Loucy (cell line): ENCODE results near the gene TMTC2.

Source experiments
- H2AFZ ChIP-seq: fragments of 200-600 bp; sonication (generic); 2 replicates; pipeline ENCODE4 v1.6.0; 2016; ENCODE audit warnings: antibody characterized with exemption, mild to moderate bottlenecking, low read length, moderate library complexity
- H3F3A ChIP-seq: fragments of 200-600 bp; 2 replicates; pipeline ENCODE4 v1.6.0; 2016; ENCODE audit warnings: antibody characterized with exemption, low read depth, mild to moderate bottlenecking
- H3K27me3 ChIP-seq: fragments of 200-600 bp; sonication (generic); 2 replicates; pipeline ENCODE4 v1.6.1; 2014; ENCODE audit warnings: low read length, mild to moderate bottlenecking; ENCODE audit not compliant: insufficient read depth, poor library complexity, severe bottlenecking
- H3K36me3 ChIP-seq: fragments of 200-600 bp; sonication (generic); 2 replicates; pipeline ENCODE4 v1.6.1; 2016; ENCODE audit warnings: low read length; ENCODE audit not compliant: insufficient read depth
- H3K4me1 ChIP-seq: fragments of 200-600 bp; sonication (generic); 2 replicates; pipeline ENCODE4 v1.5.1; 2014; ENCODE audit warnings: low read length, mild to moderate bottlenecking; ENCODE audit not compliant: insufficient read depth, poor library complexity, severe bottlenecking
- H3K4me2 ChIP-seq: fragments of 200-600 bp; sonication (generic); 2 replicates; pipeline ENCODE4 v1.6.0; 2014; ENCODE audit warnings: antibody characterized with exemption, low read length, low read depth, mild to moderate bottlenecking; ENCODE audit not compliant: poor library complexity, severe bottlenecking
- H3K4me3 ChIP-seq: fragments of 200-600 bp; sonication (generic); 2 replicates; pipeline ENCODE4 v1.5.1; 2014; ENCODE audit warnings: low read length, mild to moderate bottlenecking, mixed read lengths; ENCODE audit not compliant: poor library complexity, severe bottlenecking
- H3K79me2 ChIP-seq: fragments of 200-600 bp; sonication (generic); 2 replicates; pipeline ENCODE4 v1.6.1; 2014; ENCODE audit warnings: low read length; ENCODE audit not compliant: insufficient read depth
- H3K9ac ChIP-seq: fragments of 200-600 bp; sonication (generic); 2 replicates; pipeline ENCODE4 v1.6.0; 2014; ENCODE audit warnings: mild to moderate bottlenecking, low read depth, low read length, moderate library complexity; ENCODE audit not compliant: poor library complexity, severe bottlenecking
- H3K9me2 ChIP-seq: fragments of 200-600 bp; sonication (generic); replicated peaks from 2 replicates; pipeline ENCODE4 v1.6.1; 2016; ENCODE audit warnings: low read depth, low read length, mixed read lengths
- H3K9me3 ChIP-seq: fragments of 200-600 bp; sonication (generic); 2 replicates; pipeline ENCODE4 v1.6.1; 2014; ENCODE audit warnings: mild to moderate bottlenecking, antibody characterized with exemption, low read length, low read depth; ENCODE audit not compliant: insufficient read depth
- H4K20me1 ChIP-seq: fragments of 200-600 bp; sonication (generic); 2 replicates; pipeline ENCODE4 v1.6.0; 2014; ENCODE audit warnings: antibody characterized with exemption, low read length, mild to moderate bottlenecking; ENCODE audit not compliant: insufficient read depth, poor library complexity, severe bottlenecking
- CTCF ChIP-seq: fragments of 200-600 bp; sonication (generic); conservative IDR thresholded peaks from 2 replicates; pipeline ENCODE4 v1.5.1; 2014; ENCODE audit warnings: mild to moderate bottlenecking, antibody characterized with exemption, low read length
- EZH2phosphoT487 ChIP-seq: fragments of 200-600 bp; IDR thresholded peaks from 2 replicates; pipeline ENCODE4 v1.6.1; 2018; ENCODE audit warnings: antibody characterized with exemption, mild to moderate bottlenecking, moderate library complexity, borderline replicate concordance

The TMTC2 gene

GRCh38 chr12:82968631-82969367, 282.1 kb downstream of the TMTC2 start:
- Histone ChIP-seq H3K4me2 (no peak overlapping the region), H2AFZ (no peak overlapping the region), H3K9me3 (no peaks in the 10 kb centered on the region), H3K9me2 (no peaks in the 10 kb centered on the region), H3K9ac (no peak overlapping the region), H3F3A (no peaks in the 10 kb centered on the region), H4K20me1 (no peaks in the 10 kb centered on the region), H3K4me3 (no peak overlapping the region), H3K79me2 (no peaks in the 10 kb centered on the region), H3K4me1 (no peaks in the 10 kb centered on the region), H3K36me3 (no peaks in the 10 kb centered on the region), H3K27me3 (no peaks in the 10 kb centered on the region)
- TF ChIP-seq CTCF (no peak), EZH2phosphoT487 (no peak)

- Histone ChIP-seq H4K20me1 (no peaks in the 10 kb centered on the region), H3K4me3 (no peak overlapping the region)
Observed at GRCh38 chr12:82970614-82971013, 283.9 kb downstream of the TMTC2 start.

GRCh38 chr12:82971584-82971983, 284.9 kb downstream of the TMTC2 start:
- no peak overlapping the region for H2AFZ ChIP-seq
- no peak overlapping the region for H3K4me2 ChIP-seq
- H3K27me3 ChIP-seq, result no peaks in the 10 kb centered on the region
- TF ChIP-seq EZH2phosphoT487, result no peak
- no peak for TF ChIP-seq CTCF
- no peaks in the 10 kb centered on the region for H3F3A ChIP-seq
- H3K9me2 ChIP-seq, result no peaks in the 10 kb centered on the region
- no peak overlapping the region for H3K4me3 ChIP-seq
- no peak overlapping the region for H3K9ac ChIP-seq
- H3K79me2 ChIP-seq, result no peaks in the 10 kb centered on the region
- no peaks in the 10 kb centered on the region for H4K20me1 ChIP-seq
- no peaks in the 10 kb centered on the region for H3K36me3 ChIP-seq
- no peaks in the 10 kb centered on the region for H3K9me3 ChIP-seq
- H3K4me1 ChIP-seq, result no peaks in the 10 kb centered on the region

More at GRCh38 chr12:82970614-82971013, 283.9 kb downstream of the TMTC2 start:
- Histone ChIP-seq H3K27me3 (no peaks in the 10 kb centered on the region), H3K36me3 (no peaks in the 10 kb centered on the region), H3F3A (no peaks in the 10 kb centered on the region), H3K4me2 (no peak overlapping the region), H3K9me3 (no peaks in the 10 kb centered on the region), H3K9ac (no peak overlapping the region), H3K79me2 (no peaks in the 10 kb centered on the region), H3K9me2 (no peaks in the 10 kb centered on the region), H3K4me1 (no peaks in the 10 kb centered on the region), H2AFZ (no peak overlapping the region)
- TF ChIP-seq CTCF, result no peak
- no peak for TF ChIP-seq EZH2phosphoT487
